Panc1 (cell line): Measurements from ENCODE around the gene NHP2. TPM values are rescaled to one million over a fixed set of nuclear protein-coding genes. Genes with fewer than 3 reads are reported as not detected.

ENCODE experiments used
- ATAC-seq: fragments of 200-7000 bp; cut with Tn5 transposase; 2 replicates; pipeline ENCODE4 v1.9.1; 2020; ENCODE audit warnings: mild to moderate bottlenecking, moderate library complexity
- BruUV-seq: library from RNA; stranded (reverse); fragments of 400-500 nt; replicated peaks from 2 replicates; lab custom pipeline; 2021; lab: Mats Ljungman, UMichigan
- CTCF ChIA-PET: fragments of 300-600 bp; sonication (Branson Sonifier 250); formaldehyde crosslinking; loops from one replicate; lab custom pipeline; 2022; ENCODE audit warnings: antibody characterized with exemption; lab: Charles Lee
- POLR2A ChIA-PET: fragments of 300-600 bp; sonication (Branson Sonifier 250); formaldehyde crosslinking; loops from one replicate; lab custom pipeline; 2022; ENCODE audit warnings: antibody characterized with exemption; lab: Charles Lee
- DNase-seq: peaks from one replicate; pipeline ENCODE4 v3.0.0-alpha.2; 2010; ENCODE audit warnings: low read depth, low spot score
- H3K27ac ChIP-seq: 2 replicates; pipeline ENCODE4 v1.5.1; 2011; ENCODE audit warnings: mild to moderate bottlenecking, low read length, inconsistent platforms
- H3K27me3 ChIP-seq: fragments of 200-500 bp; sonication (Bioruptor generic); 2 replicates; pipeline ENCODE4 v1.6.0; 2014; ENCODE audit warnings: low read length, inconsistent platforms; ENCODE audit not compliant: control insufficient read depth, insufficient read depth
- H3K36me3 ChIP-seq: fragments of 200-500 bp; sonication (Bioruptor generic); 2 replicates; pipeline ENCODE4 v1.5.1; 2014; ENCODE audit warnings: inconsistent platforms, mild to moderate bottlenecking, low read length, moderate library complexity; ENCODE audit not compliant: control insufficient read depth, insufficient read depth
- H3K4me1 ChIP-seq: 2 replicates; pipeline ENCODE4 v1.5.1; 2011; ENCODE audit warnings: inconsistent platforms, mild to moderate bottlenecking, low read length, moderate library complexity; ENCODE audit not compliant: control insufficient read depth, insufficient read depth
- H3K4me3 ChIP-seq, 2 experiments: 2 replicates each; pipeline ENCODE4 v1.5.1; 2011 to 2012; ENCODE audit warnings: low read depth in 2 of 2, low read length in 2 of 2, mild to moderate bottlenecking in 2 of 2, inconsistent platforms in 1 of 2, moderate library complexity in 1 of 2
- H3K9me3 ChIP-seq: fragments of 200-500 bp; sonication (Bioruptor generic); 2 replicates; pipeline ENCODE4 v1.5.1; 2014; ENCODE audit warnings: low read depth, mild to moderate bottlenecking, inconsistent platforms, low read length, moderate library complexity; ENCODE audit not compliant: control insufficient read depth, insufficient read depth
- CTCF ChIP-seq: fragments of 450-650 bp; IDR thresholded peaks from 2 replicates; pipeline ENCODE4 v1.5.1; 2017; ENCODE audit warnings: mild to moderate bottlenecking
- POLR2AphosphoS5 ChIP-seq: IDR thresholded peaks from 2 replicates; pipeline ENCODE4 v1.6.1; 2012; ENCODE audit warnings: mild to moderate bottlenecking, low read depth, low read length, moderate library complexity
- REST ChIP-seq, 2 experiments: IDR thresholded peaks; 2 replicates each; pipeline ENCODE4 v1.6.1; 2011 to 2012; ENCODE audit warnings: low read depth in 2 of 2, control low read depth in 1 of 2, low read length in 1 of 2, mild to moderate bottlenecking in 1 of 2, moderate library complexity in 1 of 2; ENCODE audit not compliant: insufficient read depth in 1 of 2
- SIN3A ChIP-seq: IDR thresholded peaks from 2 replicates; pipeline ENCODE4 v1.6.1; 2012; ENCODE audit warnings: low read depth, mild to moderate bottlenecking, low read length, moderate library complexity, borderline replicate concordance; ENCODE audit not compliant: insufficient read depth
- TCF7L2 ChIP-seq: IDR thresholded peaks from 2 replicates; pipeline ENCODE4 v1.6.1; 2011; ENCODE audit warnings: mild to moderate bottlenecking, low read depth, low read length, inconsistent platforms
- in situ Hi-C: cut with HindIII; loops from 2 replicates; pipeline ENCODE4 v1.10.0; 2016; ENCODE audit warnings: low sequenced_read_pairs, low pct_unique_long_range_greater_than_20kb
- intact Hi-C: fragments of 100-400 bp; cut with micrococcal nuclease; formaldehyde crosslinking; loops from one replicate; pipeline ENCODE4 v1.10.0; 2022; ENCODE audit not compliant: unreplicated experiment
- total RNA-seq: library from RNA; stranded (reverse); gene quantifications from one replicate; pipeline ENCODE4 v1.2.1, GENCODE V29; 2021; ENCODE audit not compliant: unreplicated experiment

NHP2 gene
- total RNA-seq, 1 experiment from 2014 or later: 239 TPM

GRCh38 chr5:178110511-178110910 lies 43.2 kb downstream of the NHP2 start:
- Histone ChIP-seq H3K27ac (no peak overlapping the region), H3K36me3 (no peaks in the 10 kb centered on the region), H3K4me3 (no peak overlapping the region), H3K4me1 (peaks cover 6% of the 10 kb centered on the region), H3K27me3 (no peaks in the 10 kb centered on the region; the same call in 1 of the 2 replicates), H3K9me3 (no peaks in the 10 kb centered on the region)
- ATAC-seq: no peak
- ChIA-PET POLR2A (no interaction called here), CTCF (no interaction called here)
- BruUV-seq: no TSS peak
- DNase-seq: no peak
- intact Hi-C loops: no loop called here
- no peak for TF ChIP-seq TCF7L2
- TF ChIP-seq REST (IDR thresholded peaks at IDR 0.05; ENCODE audit: insufficient read depth in 1 of 2, low read depth in 2 of 2, low read length in 1 of 2): no peak
- TF ChIP-seq CTCF: no peak
- no peak for TF ChIP-seq SIN3A
- TF ChIP-seq POLR2AphosphoS5: no peak
- in situ Hi-C loops: no loop called here

GRCh38 chr5:178108966-178109365 lies 44.7 kb downstream of the NHP2 start:
- H3K36me3 ChIP-seq: no peaks in the 10 kb centered on the region
- no peak for ATAC-seq
- H3K27ac ChIP-seq: no peak overlapping the region
- in situ Hi-C loops (no loop called here), intact Hi-C loops (no loop called here)
- H3K27me3 ChIP-seq: no peaks in the 10 kb centered on the region; the same call in 1 of the 2 replicates
- no peaks in the 10 kb centered on the region for H3K9me3 ChIP-seq
- no TSS peak for BruUV-seq
- ChIA-PET POLR2A (no interaction called here), CTCF (no interaction called here)
- no peak overlapping the region for H3K4me3 ChIP-seq
- DNase-seq: no peak
- no peak for TF ChIP-seq CTCF
- no peak for TF ChIP-seq POLR2AphosphoS5
- no peak for TF ChIP-seq SIN3A
- no peak for TF ChIP-seq TCF7L2
- TF ChIP-seq REST (IDR thresholded peaks at IDR 0.05; ENCODE audit: insufficient read depth in 1 of 2, low read depth in 2 of 2, low read length in 1 of 2): no peak
- no peaks in the 10 kb centered on the region for H3K4me1 ChIP-seq
